NB4 (cell line): ENCODE data around the gene AASDHPPT.

Source experiments
- POLR2A ChIP-seq: IDR thresholded peaks from 2 replicates; pipeline ENCODE4 v1.6.1; 2011; ENCODE audit warnings: mild to moderate bottlenecking; ENCODE audit not compliant: insufficient read length; ENCODE audit errors: extremely low read depth
- TF ChIP-seq, protein P1 (sequence below): IDR thresholded peaks from one replicate; pipeline ENCODE4 v1.5.1; 2012; ENCODE audit warnings: low read depth, low read length

DNA sequence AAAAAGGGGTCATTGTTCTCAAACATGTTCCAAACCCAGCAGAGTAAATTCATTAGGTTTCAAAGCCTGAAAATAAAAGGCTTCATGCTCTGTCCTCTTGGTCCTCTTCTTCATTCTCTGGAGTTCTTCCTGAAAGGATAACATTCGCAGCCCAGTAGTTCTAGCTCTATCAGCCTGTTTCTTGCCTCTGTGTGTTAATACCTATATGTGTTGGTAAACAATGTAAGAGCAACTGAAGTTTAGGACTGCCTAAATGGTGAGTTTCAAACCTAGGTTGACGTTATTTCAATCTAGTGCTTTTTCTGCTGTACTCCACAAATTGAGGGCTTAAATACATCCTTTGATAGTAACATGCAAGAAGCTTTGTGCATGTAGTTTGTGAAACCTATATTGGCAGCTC lies 9.4 kb downstream of the AASDHPPT start:
- TF ChIP-seq, protein P1, sequence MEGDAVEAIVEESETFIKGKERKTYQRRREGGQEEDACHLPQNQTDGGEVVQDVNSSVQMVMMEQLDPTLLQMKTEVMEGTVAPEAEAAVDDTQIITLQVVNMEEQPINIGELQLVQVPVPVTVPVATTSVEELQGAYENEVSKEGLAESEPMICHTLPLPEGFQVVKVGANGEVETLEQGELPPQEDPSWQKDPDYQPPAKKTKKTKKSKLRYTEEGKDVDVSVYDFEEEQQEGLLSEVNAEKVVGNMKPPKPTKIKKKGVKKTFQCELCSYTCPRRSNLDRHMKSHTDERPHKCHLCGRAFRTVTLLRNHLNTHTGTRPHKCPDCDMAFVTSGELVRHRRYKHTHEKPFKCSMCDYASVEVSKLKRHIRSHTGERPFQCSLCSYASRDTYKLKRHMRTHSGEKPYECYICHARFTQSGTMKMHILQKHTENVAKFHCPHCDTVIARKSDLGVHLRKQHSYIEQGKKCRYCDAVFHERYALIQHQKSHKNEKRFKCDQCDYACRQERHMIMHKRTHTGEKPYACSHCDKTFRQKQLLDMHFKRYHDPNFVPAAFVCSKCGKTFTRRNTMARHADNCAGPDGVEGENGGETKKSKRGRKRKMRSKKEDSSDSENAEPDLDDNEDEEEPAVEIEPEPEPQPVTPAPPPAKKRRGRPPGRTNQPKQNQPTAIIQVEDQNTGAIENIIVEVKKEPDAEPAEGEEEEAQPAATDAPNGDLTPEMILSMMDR = no peak
- no peak for TF ChIP-seq POLR2A
